ENCODE measurements around the gene ZNF562.
"Not testable (repeated sequence)": the region's sequence is repeated elsewhere in the genome, so short reads cannot be mapped to it uniquely, and the experiment has no call there.

ZNF562 gene

GRCh38 chr19:9702186-9702585 is 27.3 kb upstream of the ZNF562 start:
- TF ChIP-seq, protein P1, sequence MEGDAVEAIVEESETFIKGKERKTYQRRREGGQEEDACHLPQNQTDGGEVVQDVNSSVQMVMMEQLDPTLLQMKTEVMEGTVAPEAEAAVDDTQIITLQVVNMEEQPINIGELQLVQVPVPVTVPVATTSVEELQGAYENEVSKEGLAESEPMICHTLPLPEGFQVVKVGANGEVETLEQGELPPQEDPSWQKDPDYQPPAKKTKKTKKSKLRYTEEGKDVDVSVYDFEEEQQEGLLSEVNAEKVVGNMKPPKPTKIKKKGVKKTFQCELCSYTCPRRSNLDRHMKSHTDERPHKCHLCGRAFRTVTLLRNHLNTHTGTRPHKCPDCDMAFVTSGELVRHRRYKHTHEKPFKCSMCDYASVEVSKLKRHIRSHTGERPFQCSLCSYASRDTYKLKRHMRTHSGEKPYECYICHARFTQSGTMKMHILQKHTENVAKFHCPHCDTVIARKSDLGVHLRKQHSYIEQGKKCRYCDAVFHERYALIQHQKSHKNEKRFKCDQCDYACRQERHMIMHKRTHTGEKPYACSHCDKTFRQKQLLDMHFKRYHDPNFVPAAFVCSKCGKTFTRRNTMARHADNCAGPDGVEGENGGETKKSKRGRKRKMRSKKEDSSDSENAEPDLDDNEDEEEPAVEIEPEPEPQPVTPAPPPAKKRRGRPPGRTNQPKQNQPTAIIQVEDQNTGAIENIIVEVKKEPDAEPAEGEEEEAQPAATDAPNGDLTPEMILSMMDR (IDR thresholded peaks at IDR 0.05; ENCODE audit: low read depth, low read length): no peak
- H3K4me3 ChIP-seq (ENCODE audit: low read depth, low read length): no peak overlapping the region

GRCh38 chr19:9700229-9700981 is 25.5 kb upstream of the ZNF562 start:
- H3K4me3 ChIP-seq (ENCODE audit: low read depth, low read length): no peak overlapping the region
- TF ChIP-seq, protein P1 (IDR thresholded peaks at IDR 0.05; ENCODE audit: low read depth, low read length): no peak

DNA sequence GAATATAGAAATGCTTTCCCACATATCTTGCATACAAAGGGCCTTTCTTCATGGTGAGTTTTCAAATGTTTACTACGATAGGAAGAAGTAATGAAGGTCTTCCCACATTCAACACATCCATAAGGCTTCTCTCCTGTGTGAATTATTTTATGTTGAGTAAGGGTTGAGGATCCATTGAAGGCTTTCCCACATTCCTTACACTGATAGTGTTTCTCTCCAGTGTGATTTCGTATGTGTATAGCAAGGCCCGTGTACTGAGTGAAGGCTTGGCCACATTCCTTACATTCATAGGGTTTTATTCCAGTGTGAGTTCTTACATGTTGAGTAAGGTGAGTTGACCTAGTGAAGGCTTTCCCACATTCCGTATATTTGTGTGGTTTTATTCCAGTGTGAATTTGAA is 15.4 kb upstream of the ZNF562 start:
- not testable (repeated sequence) for H3K4me3 ChIP-seq (ENCODE audit: low read depth, low read length)

GRCh38 chr19:9679996-9680395 is 5.1 kb upstream of the ZNF562 start:
- not testable (repeated sequence) for H3K4me3 ChIP-seq (ENCODE audit: low read depth, low read length)

- peak overlapping the region; percentile 83 for H3K4me3 ChIP-seq (ENCODE audit: low read depth, low read length)
Measured at GRCh38 chr19:9675358-9675901, 530 bp upstream of the ZNF562 start.

GRCh38 chr19:9673912-9674662 is 813 bp downstream of the ZNF562 start:
- H3K4me3 ChIP-seq (ENCODE audit: low read depth, low read length): peak overlapping the region; percentile 83
- TF ChIP-seq, protein P1 (IDR thresholded peaks at IDR 0.05; ENCODE audit: low read depth, low read length): no peak

DNA sequence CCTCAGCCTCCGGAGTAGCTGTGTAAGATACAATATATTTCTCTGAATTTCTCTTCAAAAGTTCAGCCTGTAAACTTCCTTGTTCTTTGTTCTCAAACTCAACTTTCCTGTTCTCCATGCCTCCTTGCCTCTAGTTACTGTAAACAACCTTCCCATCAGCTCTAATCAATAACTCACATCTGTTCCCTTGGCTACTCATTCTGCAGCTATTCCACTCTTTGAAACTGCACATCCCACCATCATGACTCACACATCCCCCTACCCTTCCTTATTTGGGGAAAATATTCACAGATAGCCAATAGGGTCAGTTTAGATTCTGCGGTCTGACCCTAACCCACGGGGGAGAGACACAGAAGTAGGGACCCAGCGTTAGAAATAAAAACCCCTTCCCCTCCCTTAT is 2.0 kb downstream of the ZNF562 start:
- TF ChIP-seq, protein P1 (IDR thresholded peaks at IDR 0.05; ENCODE audit: low read depth, low read length): no peak
- H3K4me3 ChIP-seq (ENCODE audit: low read depth, low read length): no peak overlapping the region

- no peak overlapping the region for H3K4me3 ChIP-seq (ENCODE audit: low read depth, low read length)
- TF ChIP-seq, protein P1 (IDR thresholded peaks at IDR 0.05; ENCODE audit: low read depth, low read length): no peak
Measured at GRCh38 chr19:9671655-9672054, 3.2 kb downstream of the ZNF562 start.

Data from WI38 (cell line).